Stimulated activated CD8-positive, alpha-beta memory T cell treated with anti-CD3 and anti-CD28 coated beads, Interleukin-4, amount 100 ng/mL, for 24 hours (primary cell): ENCODE measurements around the gene SNX27.
"Not testable (repeated sequence)": the region's sequence is repeated elsewhere in the genome, so short reads cannot be mapped to it uniquely, and the experiment has no call there.

Source experiments
- DNase-seq: peaks from one replicate; pipeline ENCODE4 v3.0.0-alpha.2; 2020; ENCODE audit warnings: low read depth

The SNX27 gene

DNA sequence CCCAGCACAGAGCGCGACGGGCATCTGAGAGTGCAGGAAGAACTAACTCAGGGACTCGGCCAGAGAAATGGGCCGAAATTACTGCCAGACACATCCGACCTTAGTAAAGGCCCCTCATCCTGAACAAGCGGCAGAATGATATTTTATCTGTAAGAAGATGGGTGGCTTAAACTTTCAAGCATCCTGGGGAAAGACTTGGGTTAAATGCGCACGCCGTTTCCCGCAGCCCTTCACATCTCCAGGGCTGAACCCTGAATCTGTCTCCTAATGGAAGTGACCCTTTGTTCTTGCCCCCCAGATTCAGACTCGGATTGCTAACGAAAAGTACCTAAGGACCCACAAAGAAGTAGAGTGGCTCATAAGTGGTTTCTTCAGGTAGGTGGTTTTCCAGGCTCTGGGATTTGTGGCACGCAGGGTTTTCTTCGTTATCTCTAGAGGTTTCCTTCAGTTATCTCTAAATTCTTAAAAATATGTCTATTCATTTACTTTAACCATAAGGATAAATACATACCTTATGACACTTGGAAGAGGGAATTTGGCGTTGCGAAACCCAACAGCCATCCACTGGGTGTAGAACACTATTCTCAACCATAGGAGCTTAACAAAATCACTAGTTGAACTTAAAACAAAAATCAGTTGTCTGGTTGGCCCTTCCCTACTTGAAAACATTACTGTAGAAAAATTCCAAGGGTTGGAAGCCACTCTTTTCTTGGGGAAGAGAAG lies 110.1 kb downstream of the SNX27 start:
- no peak for DNase-seq

DNA sequence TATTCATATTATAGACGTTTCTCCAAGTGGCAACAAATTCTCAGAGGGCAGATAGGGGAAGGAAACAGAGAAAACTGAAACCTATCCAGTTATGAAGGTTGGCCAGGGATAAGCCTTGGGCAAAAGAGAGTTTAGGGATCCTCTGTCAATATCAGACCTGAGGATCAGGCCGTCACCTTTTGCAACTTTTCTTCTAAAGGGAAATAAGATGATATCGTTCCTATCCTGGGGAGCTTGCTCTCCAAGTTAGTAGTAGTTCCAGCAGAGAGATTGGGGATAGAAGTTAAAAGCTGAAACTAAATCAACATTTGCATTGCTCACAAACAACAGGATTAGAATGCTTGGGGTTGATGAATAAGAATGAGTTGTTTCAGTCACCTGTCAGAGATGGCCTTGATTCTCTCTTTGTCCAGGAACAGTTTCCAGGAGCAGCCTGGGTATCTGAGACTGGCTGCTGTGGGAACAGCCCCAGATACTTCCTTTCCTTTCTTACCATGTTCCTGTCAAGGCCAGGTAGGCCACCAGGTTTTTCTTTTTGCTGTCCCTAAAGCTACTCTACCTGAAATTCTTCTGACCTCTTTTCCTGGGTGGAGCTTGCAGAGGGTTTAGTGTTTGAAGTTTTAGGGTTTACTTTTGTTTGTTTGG lies 112.0 kb downstream of the SNX27 start:
- no peak for DNase-seq

- DNase-seq: no peak
Measured at GRCh38 chr1:151728151-151729054, 116.6 kb downstream of the SNX27 start.

GRCh38 chr1:151729157-151729965 lies 117.5 kb downstream of the SNX27 start:
- DNase-seq: no peak

DNA sequence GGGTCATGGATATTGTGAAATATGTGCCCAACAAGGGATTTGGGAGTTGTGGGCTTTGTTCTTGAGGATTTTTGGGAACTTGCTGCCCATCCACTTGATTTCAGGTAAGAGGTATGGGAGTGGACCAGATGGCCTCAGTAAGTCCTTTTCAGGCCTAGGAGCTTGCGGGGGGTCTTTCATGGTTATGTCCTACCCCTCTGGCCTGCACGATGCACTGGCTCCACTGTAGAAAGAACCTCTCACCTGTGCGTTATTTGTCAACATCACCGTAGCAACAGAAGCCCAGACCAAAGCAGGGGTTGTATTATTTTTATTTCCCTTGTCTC lies 118.1 kb downstream of the SNX27 start:
- no peak for DNase-seq

GRCh38 chr1:151733126-151733525 lies 121.3 kb downstream of the SNX27 start:
- DNase-seq: no peak

GRCh38 chr1:151733995-151734394 lies 122.1 kb downstream of the SNX27 start:
- not testable (repeated sequence) for DNase-seq

DNA sequence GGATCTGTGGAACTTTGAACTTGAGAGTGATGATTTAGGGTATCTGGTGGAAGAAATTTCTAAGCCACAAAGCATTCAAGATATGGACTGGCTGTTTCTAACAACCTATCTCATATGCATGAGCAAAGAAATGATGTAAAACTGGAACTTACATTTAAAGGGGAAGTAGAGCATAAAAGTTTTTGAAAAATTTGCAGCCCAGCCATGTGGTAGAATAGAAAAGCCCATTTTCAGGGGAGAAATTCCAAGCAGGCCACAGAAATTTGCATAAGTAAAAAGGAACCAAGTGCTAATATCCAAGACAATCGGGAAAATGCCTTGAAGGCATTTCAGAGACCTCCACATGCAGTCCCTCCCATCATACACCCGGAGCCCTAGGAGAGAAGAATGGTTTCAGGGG lies 125.2 kb downstream of the SNX27 start:
- no peak for DNase-seq

GRCh38 chr1:151737479-151737878 lies 125.6 kb downstream of the SNX27 start:
- DNase-seq: no peak

DNA sequence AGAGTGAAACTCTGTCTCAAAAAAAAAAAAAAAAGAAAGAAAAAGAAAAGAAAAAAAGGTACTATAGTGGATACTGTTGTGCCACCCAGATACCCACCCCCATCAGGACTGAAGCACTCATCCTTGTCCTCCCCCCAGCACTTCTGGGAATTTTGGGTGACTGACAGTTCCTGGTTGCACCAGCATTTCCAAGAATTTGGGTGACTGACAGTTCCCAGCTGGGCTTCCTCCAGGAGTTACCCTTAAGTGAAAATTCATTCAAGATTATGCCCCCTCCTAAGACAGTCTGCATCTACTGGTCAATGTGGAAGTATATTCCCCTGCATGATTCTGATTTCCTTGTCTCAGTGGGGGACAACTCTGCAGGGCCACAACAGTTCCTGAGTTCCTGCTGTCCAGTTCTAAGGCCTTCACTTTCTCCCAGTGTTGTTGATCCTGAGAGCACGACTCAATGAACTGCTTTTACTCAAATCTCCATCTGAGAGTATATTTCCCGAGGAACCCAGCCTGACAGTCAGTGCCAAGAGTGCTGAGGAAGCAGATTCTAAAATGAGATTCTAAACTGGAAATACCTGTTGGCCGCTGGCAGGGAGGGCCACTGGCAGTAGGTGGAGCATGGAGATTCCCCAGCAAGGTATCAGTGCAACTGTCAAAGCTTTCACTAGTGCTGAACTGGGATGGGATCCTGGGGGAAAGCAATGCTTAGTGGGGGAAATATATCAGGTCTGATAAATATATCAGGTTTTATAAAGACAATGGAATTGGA lies 127.9 kb downstream of the SNX27 start:
- no peak for DNase-seq

DNA sequence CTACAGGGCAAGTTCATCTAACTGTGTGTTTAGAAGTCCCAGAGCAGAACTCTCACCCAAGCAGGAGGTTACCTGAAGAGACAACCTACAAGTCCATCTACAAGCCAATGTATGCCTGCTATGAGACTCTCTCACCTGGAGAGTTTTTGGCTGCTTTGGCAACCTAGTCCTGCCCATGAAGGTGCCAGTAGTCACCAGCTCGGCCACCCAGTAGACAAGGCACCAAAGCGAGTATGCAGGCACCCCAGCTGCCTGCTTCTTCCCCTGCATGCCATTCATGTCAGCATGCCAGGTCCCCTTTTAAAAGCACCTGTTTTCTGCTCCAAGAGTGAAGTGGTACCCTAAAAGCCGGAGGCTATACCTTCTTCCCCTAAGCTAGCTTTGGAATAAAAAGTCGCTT lies 129.7 kb downstream of the SNX27 start:
- no peak for DNase-seq
